Adrenal gland (tissue), 12 donors: ENCODE measurements around the gene RPLP2. TPM values are rescaled to one million over a fixed set of nuclear protein-coding genes. Genes with fewer than 3 reads are reported as not detected.
A peak's percentile ranks its signal among the peaks of the same experiment; 100 is the strongest.

Experiments
- DNase-seq, 7 donors: peaks; one replicate each; pipeline ENCODE4 v3.0.0-alpha.2; 2019 to 2020
- H3K27ac ChIP-seq, 5 donors: fragments of 200-600 bp; sonication (generic) in 4 of 5; 1 replicate in 3 of 5; 2 replicates in 2 of 5; pipeline versions ENCODE4 v1.5.1 to v1.8.0; 2016 to 2020; ENCODE audit warnings: mild to moderate bottlenecking in 1 of 5
- H3K27me3 ChIP-seq: fragments of 200-600 bp; 2 replicates; pipeline ENCODE4 v1.8.0; 2021
- H3K36me3 ChIP-seq, 2 donors: fragments of 200-600 bp; replicated peaks in 1 of 2; 1 replicate in 1 of 2; 2 replicates in 1 of 2; pipeline versions ENCODE4 v1.5.1 to v1.8.0; 2018 to 2022
- H3K4me1 ChIP-seq, 2 donors: fragments of 200-600 bp; replicated peaks in 1 of 2; 1 replicate in 1 of 2; 2 replicates in 1 of 2; pipeline versions ENCODE4 v1.5.1 to v1.8.0; 2018 to 2021
- H3K4me3 ChIP-seq, 4 donors: fragments of 200-600 bp; sonication (generic) in 3 of 4; one replicate each; pipeline ENCODE4 v1.5.1; 2016 to 2018
- H3K9me3 ChIP-seq, 3 donors: fragments of 200-600 bp; sonication (generic) in 1 of 3; replicated peaks in 1 of 3; 1 replicate in 2 of 3; 2 replicates in 1 of 3; pipeline versions ENCODE4 v1.5.1 to v1.8.0; 2016 to 2021
- CTCF ChIP-seq, 6 experiments: fragments of 450-650 bp in 4 of 6; fragments of 200-600 bp in 2 of 6; sonication (generic) in 1 of 6; IDR thresholded peaks; 1 replicate in 5 of 6; 2 replicates in 1 of 6; pipeline versions ENCODE4 v1.5.1 to v1.8.0; 2016 to 2021; ENCODE audit warnings: antibody characterized with exemption in 6 of 6, mild to moderate bottlenecking in 2 of 6, moderate library complexity in 1 of 6
- POLR2A ChIP-seq, 2 donors: fragments of 450-650 bp; IDR thresholded peaks; one replicate each; pipeline ENCODE4 v1.6.1; 2017; ENCODE audit warnings: antibody characterized with exemption in 2 of 2, mild to moderate bottlenecking in 2 of 2, moderate library complexity in 1 of 2
- WGBS, 4 donors: extraction: QIAGEN DNeasy Blood & Tissue Kit in 2 of 4; methylation state at CpG; one replicate each; pipeline versions ENCODE4 v1.1.5 to v1.1.7; 2013 to 2017; 5-methylcytosine and 5-hydroxymethylcytosine counted together
- intact Hi-C, 2 donors: fragments of 100-400 bp; cut with DNase I; formaldehyde crosslinking; loops; one replicate each; pipeline versions ENCODE4 v1.14.1 to v1.15.0; 2022 to 2023
- polyA plus RNA-seq, 3 donors: library from polyadenylated mRNA; stranded (reverse); fragments of 200-250 nt in 2 of 3; fragments of 350-450 nt in 1 of 3; fragmentation: Illumina TruSeq in 1 of 3; extraction: RNeasy Lipid Tissue Mini Kit (QIAGEN cat#74804) in 1 of 3; gene quantifications; one replicate each; pipeline ENCODE4 v1.2.3, GENCODE V29; 2013 to 2014
- total RNA-seq, 9 donors: library from RNA; depleted of rRNA in 4 of 9; stranded (reverse); fragments of >200 nt in 4 of 9; fragments of 120-200 nt in 1 of 9; fragmentation: NEBNext Ultra II Directional in 1 of 9; extraction: Animal tissue kit (Norgen Biotek cat#: 25700) in 1 of 9; gene quantifications; one replicate each; pipeline versions ENCODE4 v1.1.0 to v1.2.4, GENCODE V29; 2013 to 2023
- donor health status: healthy with polysubstance abuse.
- donor health status: Bipolar disorder and iron deficiency.
- donor health status: DM: yes; HTN: yes; CAD: no.
- donor health status: DM: no; HTN: no; CAD: no.
- donor health status: DM: no; HTN: no; CAD: no.
- donor health status: DM: yes; HTN: yes; CAD: no.

Gene RPLP2
- total and polyA plus RNA-seq, 12 donors: 190 to 2,473 (median 1,248) TPM

- H3K9me3 ChIP-seq: no peaks in the 10 kb centered on the region
- intact Hi-C loops: no loop called here
- no peak overlapping the region for H3K27ac ChIP-seq
- 94 to 98% (median 95%) methylated on average over 11 to 21 of the region's 21 CpGs for WGBS, 4 donors
- H3K27me3 ChIP-seq: no peaks in the 10 kb centered on the region
- H3K4me1 ChIP-seq: peaks cover 11 to 20% of the 10 kb centered on the region in 2 donors
- no peak for DNase-seq
- peaks cover 0 to 42% of the 10 kb centered on the region in 2 donors for H3K36me3 ChIP-seq
- TF ChIP-seq CTCF (IDR thresholded peaks at IDR 0.05) (no peak), POLR2A (IDR thresholded peaks at IDR 0.05) (no peak)
- no peak overlapping the region for H3K4me3 ChIP-seq
Observed at GRCh38 chr11:802018-802617, 7.6 kb upstream of the RPLP2 start.

GRCh38 chr11:802693-803466 lies 6.9 kb upstream of the RPLP2 start:
- TF ChIP-seq CTCF (IDR thresholded peaks at IDR 0.05): no peak
- TF ChIP-seq POLR2A (IDR thresholded peaks at IDR 0.05): no peak

GRCh38 chr11:803467-803742 lies 6.4 kb upstream of the RPLP2 start:
- intact Hi-C loops: no loop called here
- TF ChIP-seq CTCF (IDR thresholded peaks at IDR 0.05) (no peak), POLR2A (IDR thresholded peaks at IDR 0.05) (no peak)
- Histone ChIP-seq H3K27ac (no peak overlapping the region), H3K36me3 (peaks cover 0 to 42% of the 10 kb centered on the region in 2 donors), H3K27me3 (no peaks in the 10 kb centered on the region), H3K4me1 (peaks cover 9 to 18% of the 10 kb centered on the region in 2 donors), H3K4me3 (no peak overlapping the region), H3K9me3 (no peaks in the 10 kb centered on the region)
- no peak for DNase-seq
- WGBS, 4 donors: 56 to 95% (median 91%) methylated on average over 3 to 8 of the region's 8 CpGs; no CpG with 5 or more reads in 1 of the 4 donors

More at GRCh38 chr11:802693-803466, 6.9 kb upstream of the RPLP2 start:
- H3K9me3 ChIP-seq: no peaks in the 10 kb centered on the region
- no peak overlapping the region for H3K27ac ChIP-seq
- peaks cover 0 to 42% of the 10 kb centered on the region in 2 donors for H3K36me3 ChIP-seq
- H3K4me1 ChIP-seq: peaks cover 8 to 17% of the 10 kb centered on the region in 2 donors
- intact Hi-C loops: no loop called here
- H3K4me3 ChIP-seq: no peak overlapping the region
- DNase-seq: no peak
- H3K27me3 ChIP-seq: no peaks in the 10 kb centered on the region
- WGBS, 4 donors: 91 to 95% (median 94%) methylated on average over 6 to 28 of the region's 28 CpGs

- H3K4me3 ChIP-seq: peak overlapping the region in 1 of 4 donors; percentile 59
- DNase-seq: peak in 1 of 7 donors; percentile 35
- WGBS, 4 donors: 58 to 72% (median 60%) methylated on average over 8 to 26 of the region's 26 CpGs
Observed at GRCh38 chr11:803770-804598, 5.8 kb upstream of the RPLP2 start.

More at GRCh38 chr11:803770-804598, 5.8 kb upstream of the RPLP2 start:
- intact Hi-C loops: no loop called here
- no peak overlapping the region for H3K27ac ChIP-seq
- H3K27me3 ChIP-seq: no peaks in the 10 kb centered on the region
- H3K9me3 ChIP-seq: no peaks in the 10 kb centered on the region
- TF ChIP-seq CTCF (IDR thresholded peaks at IDR 0.05) (no peak), POLR2A (IDR thresholded peaks at IDR 0.05) (no peak)
- peaks cover 15 to 21% of the 10 kb centered on the region in 2 donors for H3K4me1 ChIP-seq
- peaks cover 0 to 41% of the 10 kb centered on the region in 2 donors for H3K36me3 ChIP-seq
